Adrenal gland (tissue), 12 donors: ENCODE data around the gene ZIC4. TPM values are rescaled to one million over a fixed set of nuclear protein-coding genes. Genes with fewer than 3 reads are reported as not detected.

Experiments used
- DNase-seq, 7 donors: peaks; one replicate each; pipeline ENCODE4 v3.0.0-alpha.2; 2019 to 2020
- H3K27ac ChIP-seq, 5 donors: fragments of 200-600 bp; sonication (generic) in 4 of 5; 1 replicate in 3 of 5; 2 replicates in 2 of 5; pipeline versions ENCODE4 v1.5.1 to v1.8.0; 2016 to 2020; ENCODE audit warnings: mild to moderate bottlenecking in 1 of 5
- H3K27me3 ChIP-seq: fragments of 200-600 bp; 2 replicates; pipeline ENCODE4 v1.8.0; 2021
- H3K36me3 ChIP-seq, 2 donors: fragments of 200-600 bp; replicated peaks in 1 of 2; 1 replicate in 1 of 2; 2 replicates in 1 of 2; pipeline versions ENCODE4 v1.5.1 to v1.8.0; 2018 to 2022
- H3K4me1 ChIP-seq, 2 donors: fragments of 200-600 bp; replicated peaks in 1 of 2; 1 replicate in 1 of 2; 2 replicates in 1 of 2; pipeline versions ENCODE4 v1.5.1 to v1.8.0; 2018 to 2021
- H3K4me3 ChIP-seq, 4 donors: fragments of 200-600 bp; sonication (generic) in 3 of 4; one replicate each; pipeline ENCODE4 v1.5.1; 2016 to 2018
- H3K9me3 ChIP-seq, 3 donors: fragments of 200-600 bp; sonication (generic) in 1 of 3; replicated peaks in 1 of 3; 1 replicate in 2 of 3; 2 replicates in 1 of 3; pipeline versions ENCODE4 v1.5.1 to v1.8.0; 2016 to 2021
- CTCF ChIP-seq, 6 experiments: fragments of 450-650 bp in 4 of 6; fragments of 200-600 bp in 2 of 6; sonication (generic) in 1 of 6; IDR thresholded peaks; 1 replicate in 5 of 6; 2 replicates in 1 of 6; pipeline versions ENCODE4 v1.5.1 to v1.8.0; 2016 to 2021; ENCODE audit warnings: antibody characterized with exemption in 6 of 6, mild to moderate bottlenecking in 2 of 6, moderate library complexity in 1 of 6
- POLR2A ChIP-seq, 2 donors: fragments of 450-650 bp; IDR thresholded peaks; one replicate each; pipeline ENCODE4 v1.6.1; 2017; ENCODE audit warnings: antibody characterized with exemption in 2 of 2, mild to moderate bottlenecking in 2 of 2, moderate library complexity in 1 of 2
- WGBS, 4 donors: extraction: QIAGEN DNeasy Blood & Tissue Kit in 2 of 4; methylation state at CpG; one replicate each; pipeline versions ENCODE4 v1.1.5 to v1.1.7; 2013 to 2017; 5-methylcytosine and 5-hydroxymethylcytosine counted together
- intact Hi-C, 2 donors: fragments of 100-400 bp; cut with DNase I; formaldehyde crosslinking; loops; one replicate each; pipeline versions ENCODE4 v1.14.1 to v1.15.0; 2022 to 2023
- polyA plus RNA-seq, 3 donors: library from polyadenylated mRNA; stranded (reverse); fragments of 200-250 nt in 2 of 3; fragments of 350-450 nt in 1 of 3; fragmentation: Illumina TruSeq in 1 of 3; extraction: RNeasy Lipid Tissue Mini Kit (QIAGEN cat#74804) in 1 of 3; gene quantifications; one replicate each; pipeline ENCODE4 v1.2.3, GENCODE V29; 2013 to 2014
- total RNA-seq, 9 donors: library from RNA; depleted of rRNA in 4 of 9; stranded (reverse); fragments of >200 nt in 4 of 9; fragments of 120-200 nt in 1 of 9; fragmentation: NEBNext Ultra II Directional in 1 of 9; extraction: Animal tissue kit (Norgen Biotek cat#: 25700) in 1 of 9; gene quantifications; one replicate each; pipeline versions ENCODE4 v1.1.0 to v1.2.4, GENCODE V29; 2013 to 2023
- donor health status: healthy with polysubstance abuse.
- donor health status: Bipolar disorder and iron deficiency.
- donor health status: DM: yes; HTN: yes; CAD: no.
- donor health status: DM: no; HTN: no; CAD: no.
- donor health status: DM: no; HTN: no; CAD: no.
- donor health status: DM: yes; HTN: yes; CAD: no.

ZIC4 gene
- total and polyA plus RNA-seq, 12 donors = 0.07 TPM; not detected in 11

DNA sequence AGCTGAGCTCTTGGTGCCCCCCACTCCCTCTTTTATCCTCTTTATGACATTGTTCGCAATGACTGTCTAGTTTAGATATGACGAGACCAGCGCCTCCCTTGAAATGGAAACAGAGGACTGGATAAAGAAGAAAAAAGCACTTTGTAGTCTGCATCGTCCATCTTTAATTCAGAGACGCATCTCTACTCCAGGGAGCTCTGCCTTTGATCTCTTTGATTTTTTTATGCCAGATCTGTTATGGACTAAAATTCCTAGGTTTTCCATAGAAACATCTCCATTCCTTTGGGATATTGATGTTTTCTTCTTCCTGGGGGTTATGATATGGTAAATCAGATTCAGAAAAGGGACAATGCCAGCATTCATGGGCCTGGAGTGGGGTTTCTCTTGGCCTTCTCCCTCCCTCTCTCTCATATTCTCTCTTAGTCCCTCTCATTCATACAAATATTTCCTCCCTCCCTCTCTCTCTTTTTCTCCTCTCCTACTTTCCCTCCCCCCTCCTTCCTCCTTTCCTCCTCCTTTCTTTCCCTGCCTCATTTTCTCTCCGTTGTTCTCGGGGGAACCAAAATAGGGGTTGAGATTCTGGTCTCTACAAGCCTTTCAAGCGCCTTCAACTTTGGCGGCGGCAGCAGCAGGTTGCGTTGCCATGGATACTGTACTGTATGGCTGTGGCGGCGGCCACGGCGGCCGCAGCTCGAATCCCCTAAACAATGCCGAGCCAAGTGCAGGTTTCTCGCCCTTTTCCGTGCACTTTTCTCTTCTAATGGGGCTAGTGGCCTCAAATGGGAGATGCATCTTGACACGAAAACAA, 45.5 kb downstream of the ZIC4 start:
- no peaks in the 10 kb centered on the region for H3K36me3 ChIP-seq
- H3K4me1 ChIP-seq = no peaks in the 10 kb centered on the region
- no peak for DNase-seq
- TF ChIP-seq POLR2A (IDR thresholded peaks at IDR 0.05) = no peak
- no peak for TF ChIP-seq CTCF (IDR thresholded peaks at IDR 0.05)
- H3K4me3 ChIP-seq = no peak overlapping the region
- H3K27me3 ChIP-seq = peaks cover 65% of the 10 kb centered on the region
- WGBS, 4 donors = 7 to 11% (median 9%) methylated on average over 21 of the region's 21 CpGs
- intact Hi-C loops = no loop called here
- H3K27ac ChIP-seq = no peak overlapping the region
- H3K9me3 ChIP-seq = no peaks in the 10 kb centered on the region

DNA sequence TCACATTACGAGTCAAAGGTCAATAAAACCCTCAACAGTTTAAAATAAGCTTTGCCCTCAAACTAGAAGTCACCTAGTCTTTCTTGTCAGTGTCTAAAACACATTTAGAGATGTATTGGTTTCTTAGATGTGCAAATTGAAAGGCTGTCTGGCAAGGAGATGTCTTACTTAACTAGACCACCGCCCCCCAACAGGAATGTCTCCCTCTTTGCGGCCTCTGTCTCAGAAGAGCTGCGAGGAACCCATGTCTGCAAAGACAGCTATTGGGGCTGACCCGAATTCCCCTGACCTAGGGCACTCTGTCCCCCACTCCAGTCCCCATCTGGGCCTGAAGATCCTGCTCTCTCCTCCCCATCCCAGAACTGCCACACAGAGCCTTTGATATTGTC, 46.3 kb downstream of the ZIC4 start:
- Histone ChIP-seq H3K4me1 (no peaks in the 10 kb centered on the region), H3K4me3 (no peak overlapping the region), H3K36me3 (no peaks in the 10 kb centered on the region), H3K27ac (no peak overlapping the region), H3K27me3 (peaks cover 71% of the 10 kb centered on the region), H3K9me3 (no peaks in the 10 kb centered on the region)
- no peak for TF ChIP-seq POLR2A (IDR thresholded peaks at IDR 0.05)
- no peak for TF ChIP-seq CTCF (IDR thresholded peaks at IDR 0.05)
- WGBS, 4 donors = 25 to 37% (median 32%) methylated on average over 5 of the region's 5 CpGs
- DNase-seq = no peak
- intact Hi-C loops = no loop called here

- DNase-seq = no peak
- Histone ChIP-seq H3K4me1 (no peaks in the 10 kb centered on the region), H3K9me3 (no peaks in the 10 kb centered on the region), H3K36me3 (no peaks in the 10 kb centered on the region), H3K27ac (no peak overlapping the region), H3K4me3 (no peak overlapping the region), H3K27me3 (peaks cover 77% of the 10 kb centered on the region)
- intact Hi-C loops = no loop called here
- TF ChIP-seq POLR2A (IDR thresholded peaks at IDR 0.05) (no peak), CTCF (IDR thresholded peaks at IDR 0.05) (no peak)
- 10 to 23% (median 17%) methylated on average over 29 to 45 of the region's 45 CpGs for WGBS, 4 donors
Measured at GRCh38 chr3:147359177-147360050, 46.9 kb downstream of the ZIC4 start.

- intact Hi-C loops = no loop called here
- no peaks in the 10 kb centered on the region for H3K36me3 ChIP-seq
- H3K9me3 ChIP-seq = no peaks in the 10 kb centered on the region
- H3K27ac ChIP-seq = no peak overlapping the region
- H3K4me3 ChIP-seq = no peak overlapping the region
- TF ChIP-seq POLR2A (IDR thresholded peaks at IDR 0.05) (no peak), CTCF (IDR thresholded peaks at IDR 0.05) (no peak)
- DNase-seq = no peak
- no peaks in the 10 kb centered on the region for H3K4me1 ChIP-seq
- peaks cover 72% of the 10 kb centered on the region for H3K27me3 ChIP-seq
- WGBS, 4 donors = 4 to 9% (median 4%) methylated on average over 8 to 9 of the region's 9 CpGs
Measured at GRCh38 chr3:147358144-147358992, 48.0 kb downstream of the ZIC4 start.
